SK-N-SH treated with all-trans-retinoic acid at 6 μM for 48 hours (cell line): ENCODE measurements around the gene RASA3.

ENCODE experiments used
- ATAC-seq: fragments of 200-7000 bp; cut with Tn5 transposase; 3 replicates; pipeline ENCODE4 v1.9.1; 2020; ENCODE audit warnings: mild to moderate bottlenecking, moderate library complexity
- ARNTL ChIP-seq: fragments of 450-650 bp; formaldehyde crosslinking; IDR thresholded peaks from 2 replicates; pipeline ENCODE4 v1.5.0; 2020; ENCODE audit warnings: low read depth, mild to moderate bottlenecking, moderate library complexity, borderline replicate concordance
- BACH2 ChIP-seq: fragments of 250-450 bp; sonication (Bioruptor Pico); IDR thresholded peaks from 2 replicates; pipeline ENCODE4 v1.9.0; 2021; ENCODE audit warnings: mild to moderate bottlenecking, borderline replicate concordance
- CREB5 ChIP-seq: fragments of 250-450 bp; sonication (Bioruptor Pico); IDR thresholded peaks from 2 replicates; pipeline ENCODE4 v1.5.1; 2020; ENCODE audit warnings: low read depth, mild to moderate bottlenecking, moderate library complexity
- CSDC2 ChIP-seq: fragments of 250-450 bp; sonication (Bioruptor Pico); IDR thresholded peaks from 2 replicates; pipeline ENCODE4 v1.5.0; 2020; ENCODE audit warnings: mild to moderate bottlenecking, moderate library complexity
- CSRNP3 ChIP-seq: fragments of 250-450 bp; sonication (Bioruptor Pico); IDR thresholded peaks from 2 replicates; pipeline ENCODE4 v1.5.1; 2021; ENCODE audit warnings: mild to moderate bottlenecking, moderate library complexity
- ESRRG ChIP-seq: fragments of 250-450 bp; sonication (Bioruptor Pico); IDR thresholded peaks from 2 replicates; pipeline ENCODE4 v1.6.1; 2021; ENCODE audit warnings: mild to moderate bottlenecking
- ISL1 ChIP-seq: fragments of 250-450 bp; sonication (Bioruptor Pico); IDR thresholded peaks from 2 replicates; pipeline ENCODE4 v2.1.2; 2022; ENCODE audit warnings: mild to moderate bottlenecking, moderate library complexity
- OSR1 ChIP-seq: fragments of 250-450 bp; sonication (Bioruptor Pico); IDR thresholded peaks from 2 replicates; pipeline ENCODE4 v1.8.0; 2022; ENCODE audit warnings: moderate library complexity, mild to moderate bottlenecking, inconsistent platforms
- PATZ1 ChIP-seq: fragments of 250-450 bp; sonication (Bioruptor Pico); IDR thresholded peaks from 2 replicates; pipeline ENCODE4 v1.8.0; 2020; ENCODE audit warnings: mild to moderate bottlenecking, moderate library complexity, borderline replicate concordance
- POU6F1 ChIP-seq: fragments of 250-450 bp; sonication (Bioruptor Pico); IDR thresholded peaks from 2 replicates; pipeline ENCODE4 v1.8.0; 2021; ENCODE audit warnings: low read depth, mild to moderate bottlenecking, moderate library complexity, borderline replicate concordance
- PPARA ChIP-seq: fragments of 250-450 bp; sonication (Bioruptor Pico); IDR thresholded peaks from 2 replicates; pipeline ENCODE4 v1.5.0; 2020; ENCODE audit warnings: mild to moderate bottlenecking, borderline replicate concordance
- RARB ChIP-seq: fragments of 250-450 bp; sonication (Bioruptor Pico); IDR thresholded peaks from 2 replicates; pipeline ENCODE4 v1.8.0; 2021; ENCODE audit warnings: mild to moderate bottlenecking, moderate library complexity
- SNAI2 ChIP-seq: fragments of 250-450 bp; sonication (Bioruptor Pico); IDR thresholded peaks from 2 replicates; pipeline ENCODE4 v1.5.0; 2020; ENCODE audit warnings: mild to moderate bottlenecking, moderate library complexity
- TCF4 ChIP-seq: fragments of 250-450 bp; sonication (Bioruptor Pico); IDR thresholded peaks from 2 replicates; pipeline ENCODE4 v1.8.0; 2021; ENCODE audit warnings: mild to moderate bottlenecking, moderate library complexity, borderline replicate concordance
- TOX ChIP-seq: fragments of 250-450 bp; sonication (Bioruptor Pico); IDR thresholded peaks from 2 replicates; pipeline ENCODE4 v1.8.0; 2021; ENCODE audit warnings: mild to moderate bottlenecking, moderate library complexity, borderline replicate concordance
- TSHZ2 ChIP-seq: fragments of 250-450 bp; sonication (Bioruptor Pico); IDR thresholded peaks from 2 replicates; pipeline ENCODE4 v1.5.0; 2020; ENCODE audit warnings: mild to moderate bottlenecking, moderate library complexity
- ZC3H10 ChIP-seq: fragments of 250-450 bp; sonication (Bioruptor Pico); IDR thresholded peaks from 2 replicates; pipeline ENCODE4 v1.5.1; 2021; ENCODE audit warnings: mild to moderate bottlenecking, moderate library complexity
- ZNF565 ChIP-seq: fragments of 450-650 bp; formaldehyde crosslinking; conservative IDR thresholded peaks from 2 replicates; pipeline ENCODE4 v1.5.0; 2020; ENCODE audit warnings: low read depth, mild to moderate bottlenecking, moderate library complexity
- ZNF70 ChIP-seq: fragments of 450-650 bp; formaldehyde crosslinking; IDR thresholded peaks from 2 replicates; pipeline ENCODE4 v1.5.0; 2020; ENCODE audit warnings: mild to moderate bottlenecking, moderate library complexity
- ZNF8 ChIP-seq: fragments of 450-650 bp; formaldehyde crosslinking; IDR thresholded peaks from 2 replicates; pipeline ENCODE4 v1.5.0; 2020; ENCODE audit warnings: mild to moderate bottlenecking, moderate library complexity

RASA3 gene

GRCh38 chr13:114067381-114067885 lies 65.0 kb downstream of the RASA3 start (continued):
- no peak for TF ChIP-seq ISL1 (CRISPR knock-in tag)
- no peak for TF ChIP-seq TOX (CRISPR knock-in tag)
- TF ChIP-seq ZNF70, result no peak

- ATAC-seq, result no peak
- TF ChIP-seq ESRRG (no peak), TOX (CRISPR knock-in tag) (no peak), PPARA (CRISPR knock-in tag) (no peak), SNAI2 (no peak), OSR1 (no peak), PATZ1 (CRISPR knock-in tag) (no peak), POU6F1 (CRISPR knock-in tag) (no peak), CREB5 (CRISPR knock-in tag) (no peak), BACH2 (no peak), ZNF565 (CRISPR knock-in tag) (no peak), ARNTL (CRISPR knock-in tag) (no peak), ZC3H10 (CRISPR knock-in tag) (no peak), TCF4 (CRISPR knock-in tag) (no peak), CSDC2 (CRISPR knock-in tag) (no peak), TSHZ2 (CRISPR knock-in tag) (no peak)
Measured at GRCh38 chr13:114066956-114067355, 65.5 kb downstream of the RASA3 start.

- TF ChIP-seq CSRNP3 (CRISPR knock-in tag) (no peak), TOX (CRISPR knock-in tag) (no peak), RARB (CRISPR knock-in tag) (no peak), POU6F1 (CRISPR knock-in tag) (no peak), ZC3H10 (CRISPR knock-in tag) (no peak), TCF4 (CRISPR knock-in tag) (no peak), ARNTL (CRISPR knock-in tag) (no peak), OSR1 (no peak), PATZ1 (CRISPR knock-in tag) (no peak), PPARA (CRISPR knock-in tag) (no peak), ZNF8 (CRISPR knock-in tag) (no peak)
- ATAC-seq, result no peak
Measured at GRCh38 chr13:114065926-114066774, 66.3 kb downstream of the RASA3 start.
